Upper lobe of left lung (tissue), 6 donors: ENCODE measurements around the gene HOOK1. TPM values are rescaled to one million over a fixed set of nuclear protein-coding genes. Genes with fewer than 3 reads are reported as not detected.

Experiments
- ATAC-seq, 2 donors: fragments of 200-7000 bp; cut with Tn5 transposase; one replicate each; pipeline ENCODE4 v1.9.1; 2022; ENCODE audit warnings: mild to moderate bottlenecking in 2 of 2, moderate library complexity in 2 of 2; ENCODE audit not compliant: low FRiP score in 2 of 2
- DNase-seq, 2 donors: peaks; one replicate each; pipeline ENCODE4 v3.0.0-alpha.2; 2019 to 2020
- H3K27ac ChIP-seq, 4 donors: fragments of 200-600 bp; sonication (generic); one replicate each; pipeline ENCODE4 v1.5.1; 2016 to 2019
- H3K27me3 ChIP-seq, 4 donors: fragments of 200-600 bp; sonication (generic); one replicate each; pipeline ENCODE4 v1.5.1; 2017 to 2019
- H3K36me3 ChIP-seq, 4 donors: fragments of 200-600 bp; sonication (generic); one replicate each; pipeline ENCODE4 v1.5.1; 2016 to 2019
- H3K4me1 ChIP-seq, 4 donors: fragments of 200-600 bp; sonication (generic); one replicate each; pipeline ENCODE4 v1.5.1; 2018 to 2019
- H3K4me3 ChIP-seq, 4 donors: fragments of 200-600 bp; sonication (generic); one replicate each; pipeline ENCODE4 v1.5.1; 2017 to 2019; ENCODE audit warnings: mild to moderate bottlenecking in 2 of 4, moderate library complexity in 1 of 4
- H3K9me3 ChIP-seq, 4 donors: fragments of 200-600 bp; sonication (generic); one replicate each; pipeline ENCODE4 v1.5.1; 2018 to 2019
- CTCF ChIP-seq, 6 experiments: fragments of 450-650 bp in 4 of 6; fragments of 200-600 bp in 2 of 6; sonication (generic) in 2 of 6; IDR thresholded peaks; one replicate each; pipeline ENCODE4 v1.5.1; 2016 to 2019; ENCODE audit warnings: antibody characterized with exemption in 6 of 6
- EP300 ChIP-seq, 4 donors: sonication (generic); formaldehyde crosslinking; IDR thresholded peaks; one replicate each; pipeline ENCODE4 v1.5.1; 2017; ENCODE audit warnings: antibody characterized with exemption in 4 of 4, control low read depth in 2 of 4
- POLR2A ChIP-seq, 4 donors: fragments of 450-650 bp; IDR thresholded peaks; one replicate each; pipeline ENCODE4 v1.5.1; 2016 to 2017; ENCODE audit warnings: antibody characterized with exemption in 4 of 4, mild to moderate bottlenecking in 2 of 4
- POLR2AphosphoS5 ChIP-seq, 2 donors: sonication (generic); formaldehyde crosslinking; IDR thresholded peaks; one replicate each; pipeline ENCODE4 v1.5.1; 2017; ENCODE audit warnings: antibody characterized with exemption in 2 of 2
- WGBS, 2 donors: methylation state at CpG; one replicate each; pipeline ENCODE4 v1.1.5; 2017 to 2018; 5-methylcytosine and 5-hydroxymethylcytosine counted together
- total RNA-seq, 6 donors: library from RNA; depleted of rRNA in 4 of 6; stranded (reverse); fragments of >200 nt in 4 of 6; gene quantifications; one replicate each; pipeline versions ENCODE4 v1.1.0 to v1.2.1, GENCODE V29; 2016 to 2021
- donor health status: DM: no; HTN: no; CAD: no; lungs with moderate emphysema.
- donor health status: DM: no; HTN: yes; CAD: no; lungs with severe emphysema.

Gene HOOK1
- total RNA-seq, 6 donors from 2014 or later = 5.3 to 27.6 (median 11.1) TPM

GRCh38 chr1:59897165-59897564 is 82.4 kb downstream of the HOOK1 start:
- Histone ChIP-seq H3K9me3 (no peaks in the 10 kb centered on the region), H3K36me3 (no peaks in the 10 kb centered on the region), H3K27me3 (no peaks in the 10 kb centered on the region), H3K27ac (no peak overlapping the region), H3K4me1 (peaks cover 0 to 12% (median 3%) of the 10 kb centered on the region in 4 donors), H3K4me3 (no peak overlapping the region)
- WGBS, 2 donors = 79 to 89% methylated on average over 2 of the region's 2 CpGs
- no peak for TF ChIP-seq POLR2A (IDR thresholded peaks at IDR 0.05)
- no peak for TF ChIP-seq POLR2AphosphoS5 (IDR thresholded peaks at IDR 0.05)
- TF ChIP-seq CTCF (IDR thresholded peaks at IDR 0.05) = no peak
- TF ChIP-seq EP300 (IDR thresholded peaks at IDR 0.05) = no peak
- DNase-seq (no peak), ATAC-seq (no peak)

- no peaks in the 10 kb centered on the region for H3K9me3 ChIP-seq
- peaks cover 0 to 17% (median 4%) of the 10 kb centered on the region in 4 donors for H3K4me1 ChIP-seq
- H3K27ac ChIP-seq = no peak overlapping the region
- 36 to 54% methylated on average over 3 of the region's 3 CpGs for WGBS, 2 donors
- no peaks in the 10 kb centered on the region for H3K36me3 ChIP-seq
- TF ChIP-seq EP300 (IDR thresholded peaks at IDR 0.05) (no peak), POLR2A (IDR thresholded peaks at IDR 0.05) (no peak), POLR2AphosphoS5 (IDR thresholded peaks at IDR 0.05) (no peak), CTCF (IDR thresholded peaks at IDR 0.05) (no peak)
- DNase-seq = no peak
- H3K27me3 ChIP-seq = no peaks in the 10 kb centered on the region
- no peak for ATAC-seq
- no peak overlapping the region for H3K4me3 ChIP-seq
These were observed 84.2 kb downstream of the HOOK1 start for GRCh38 chr1:59898927-59899326.

- Histone ChIP-seq H3K9me3 (no peaks in the 10 kb centered on the region), H3K36me3 (no peaks in the 10 kb centered on the region), H3K27ac (no peak overlapping the region), H3K4me1 (peaks cover 0 to 17% (median 4%) of the 10 kb centered on the region in 4 donors), H3K27me3 (no peaks in the 10 kb centered on the region), H3K4me3 (no peak overlapping the region)
- DNase-seq (no peak), ATAC-seq (peak in 1 of 2 donors; percentile 14)
- TF ChIP-seq POLR2AphosphoS5 (IDR thresholded peaks at IDR 0.05) (no peak), EP300 (IDR thresholded peaks at IDR 0.05) (no peak), POLR2A (IDR thresholded peaks at IDR 0.05) (no peak), CTCF (IDR thresholded peaks at IDR 0.05) (no peak)
- 66 to 80% methylated on average over 2 of the region's 2 CpGs for WGBS, 2 donors
These were observed 85.9 kb downstream of the HOOK1 start for GRCh38 chr1:59900640-59901039.

GRCh38 chr1:59901770-59902388 is 87.1 kb downstream of the HOOK1 start:
- DNase-seq (no peak), ATAC-seq (peak in 1 of 2 donors; percentile 64)
- H3K4me1 ChIP-seq = peaks cover 0 to 17% (median 4%) of the 10 kb centered on the region in 4 donors
- no peak overlapping the region for H3K4me3 ChIP-seq
- TF ChIP-seq EP300 (IDR thresholded peaks at IDR 0.05) (no peak), POLR2AphosphoS5 (IDR thresholded peaks at IDR 0.05) (no peak), POLR2A (IDR thresholded peaks at IDR 0.05) (no peak), CTCF (IDR thresholded peaks at IDR 0.05) (no peak)
- WGBS, 2 donors = 22 to 35% methylated on average over 1 of the region's 1 CpG
- H3K27ac ChIP-seq = no peak overlapping the region
- no peaks in the 10 kb centered on the region for H3K36me3 ChIP-seq
- H3K9me3 ChIP-seq = no peaks in the 10 kb centered on the region
- no peaks in the 10 kb centered on the region for H3K27me3 ChIP-seq
